Measurements from ENCODE around the gene RNF180. TPM values are rescaled to one million over a fixed set of nuclear protein-coding genes. Genes with fewer than 3 reads are reported as not detected.

RNF180 gene
- total and polyA plus RNA-seq, 2 donors (not counting 1 experiment from before 2014, with no cell fraction given) = not detected

DNA sequence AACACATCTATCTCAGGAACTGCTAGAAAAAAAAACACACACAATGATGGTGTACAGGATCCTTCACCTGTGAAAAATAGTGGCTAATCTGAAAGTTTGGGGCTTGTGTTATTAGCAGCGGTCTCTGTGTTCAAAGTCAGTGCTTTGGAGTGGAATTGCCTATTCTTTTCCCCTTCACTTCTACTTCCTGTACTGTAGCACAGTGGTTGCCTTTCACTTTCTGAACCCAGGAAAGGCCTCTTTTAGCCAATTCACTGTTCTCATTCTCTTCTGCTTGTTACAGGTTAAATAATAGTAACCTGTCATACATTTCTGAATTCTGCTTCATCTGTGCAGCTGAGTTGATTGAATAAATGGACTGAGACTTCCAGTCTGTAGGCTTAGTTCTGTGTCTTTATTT lies 178.9 kb downstream of the RNF180 start:
- Mint-ChIP-seq H3K9me3 (ENCODE audit: insufficient read depth) (no peaks in the 10 kb centered on the region), H3K4me3 (no peak overlapping the region), H3K4me1 (no peaks in the 10 kb centered on the region), H3K27ac (no peak overlapping the region), H3K27me3 (no peaks in the 10 kb centered on the region)
- no CpG with 5 or more reads among the region's 1 CpG for WGBS (ENCODE audit: insufficient coverage)
- Histone ChIP-seq H3K27me3 (replicated peaks in 1 of 4; ENCODE audit: control extremely low read depth in 1 of 4, control insufficient read depth in 3 of 4, insufficient read depth in 4 of 4, low read length in 3 of 4) (no peaks in the 10 kb centered on the region), H3K79me2 (ENCODE audit: control insufficient read depth, insufficient read depth, low read length) (no peaks in the 10 kb centered on the region), H3K9ac (ENCODE audit: low read length) (no peak overlapping the region), H3K4me1 (ENCODE audit: control insufficient read depth in 2 of 2, insufficient read depth in 2 of 2, low read length in 2 of 2) (no peaks in the 10 kb centered on the region), H4K20me1 (ENCODE audit: control insufficient read depth, insufficient read depth, low read length, poor library complexity, severe bottlenecking) (no peaks in the 10 kb centered on the region), H3K9me3 (ENCODE audit: control extremely low read depth in 1 of 3, control insufficient read depth in 2 of 3, insufficient read depth in 1 of 3, low read length in 2 of 3) (no peaks in the 10 kb centered on the region), H3K4me2 (replicated peaks; ENCODE audit: low read depth, low read length, poor library complexity, severe bottlenecking) (no peak overlapping the region), H2AFZ (ENCODE audit: insufficient read depth, low read depth, low read length, poor library complexity, severe bottlenecking) (no peak overlapping the region), H3K27ac (ENCODE audit: low read length in 2 of 2) (no peak overlapping the region), H3K36me3 (replicated peaks in 1 of 2; ENCODE audit: control extremely low read depth in 1 of 2, control insufficient read depth in 1 of 2, extremely low read depth in 1 of 2, insufficient read depth in 2 of 2, low read length in 1 of 2) (no peaks in the 10 kb centered on the region), H3K4me3 (ENCODE audit: control extremely low read depth in 1 of 5, extremely low read depth in 1 of 5, insufficient read depth in 1 of 5, low read depth in 2 of 5, low read length in 4 of 5) (no peak overlapping the region)
- intact Hi-C loops (cut with micrococcal nuclease) = no loop called here
- ATAC-seq (ENCODE audit: low read depth) (no peak), DNase-seq (no peak)
- TF ChIP-seq, protein P1, sequence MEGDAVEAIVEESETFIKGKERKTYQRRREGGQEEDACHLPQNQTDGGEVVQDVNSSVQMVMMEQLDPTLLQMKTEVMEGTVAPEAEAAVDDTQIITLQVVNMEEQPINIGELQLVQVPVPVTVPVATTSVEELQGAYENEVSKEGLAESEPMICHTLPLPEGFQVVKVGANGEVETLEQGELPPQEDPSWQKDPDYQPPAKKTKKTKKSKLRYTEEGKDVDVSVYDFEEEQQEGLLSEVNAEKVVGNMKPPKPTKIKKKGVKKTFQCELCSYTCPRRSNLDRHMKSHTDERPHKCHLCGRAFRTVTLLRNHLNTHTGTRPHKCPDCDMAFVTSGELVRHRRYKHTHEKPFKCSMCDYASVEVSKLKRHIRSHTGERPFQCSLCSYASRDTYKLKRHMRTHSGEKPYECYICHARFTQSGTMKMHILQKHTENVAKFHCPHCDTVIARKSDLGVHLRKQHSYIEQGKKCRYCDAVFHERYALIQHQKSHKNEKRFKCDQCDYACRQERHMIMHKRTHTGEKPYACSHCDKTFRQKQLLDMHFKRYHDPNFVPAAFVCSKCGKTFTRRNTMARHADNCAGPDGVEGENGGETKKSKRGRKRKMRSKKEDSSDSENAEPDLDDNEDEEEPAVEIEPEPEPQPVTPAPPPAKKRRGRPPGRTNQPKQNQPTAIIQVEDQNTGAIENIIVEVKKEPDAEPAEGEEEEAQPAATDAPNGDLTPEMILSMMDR (IDR thresholded peaks at IDR 0.05) = no peak
- no peak for TF ChIP-seq EZH2 (IDR thresholded peaks at IDR 0.05; ENCODE audit: borderline replicate concordance, insufficient read depth, low read depth, low read length, poor library complexity, severe bottlenecking)
- ChIA-PET POLR2A (no interaction called here), CTCF (no interaction called here)

DNA sequence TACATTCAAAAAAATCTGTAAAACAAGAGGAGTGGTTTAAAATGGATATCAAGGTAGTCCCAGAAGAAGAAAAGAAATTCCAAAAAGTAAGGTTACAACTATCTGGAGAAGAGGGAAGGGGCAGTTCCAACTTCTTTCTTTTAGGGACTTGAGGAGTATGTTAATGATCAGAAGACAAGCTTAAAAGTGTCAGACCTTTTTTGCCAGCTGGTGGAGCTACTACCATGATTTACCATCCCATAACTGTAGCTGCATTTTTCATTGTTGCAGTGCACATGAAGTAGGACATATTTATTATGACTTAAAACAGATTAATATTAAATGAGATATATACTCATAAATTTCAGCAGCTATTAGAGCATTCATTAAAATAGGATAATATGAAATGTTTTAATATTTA lies 181.7 kb downstream of the RNF180 start:
- no peak overlapping the region for H3K9ac ChIP-seq (ENCODE audit: low read length)
- POLR2A ChIA-PET = no interaction called here

More for the DNA sequence above, 181.7 kb downstream of the RNF180 start:
- Histone ChIP-seq H3K9me3 (ENCODE audit: control extremely low read depth in 1 of 3, control insufficient read depth in 2 of 3, insufficient read depth in 1 of 3, low read length in 2 of 3) (no peaks in the 10 kb centered on the region), H3K4me1 (ENCODE audit: control insufficient read depth in 2 of 2, insufficient read depth in 2 of 2, low read length in 2 of 2) (no peaks in the 10 kb centered on the region), H3K4me3 (ENCODE audit: control extremely low read depth in 1 of 5, extremely low read depth in 1 of 5, insufficient read depth in 1 of 5, low read depth in 2 of 5, low read length in 4 of 5) (no peak overlapping the region), H3K27me3 (replicated peaks in 1 of 4; ENCODE audit: control extremely low read depth in 1 of 4, control insufficient read depth in 3 of 4, insufficient read depth in 4 of 4, low read length in 3 of 4) (no peaks in the 10 kb centered on the region), H2AFZ (ENCODE audit: insufficient read depth, low read depth, low read length, poor library complexity, severe bottlenecking) (no peak overlapping the region), H3K79me2 (ENCODE audit: control insufficient read depth, insufficient read depth, low read length) (no peaks in the 10 kb centered on the region), H3K4me2 (replicated peaks; ENCODE audit: low read depth, low read length, poor library complexity, severe bottlenecking) (no peak overlapping the region), H3K27ac (ENCODE audit: low read length in 2 of 2) (no peak overlapping the region), H3K36me3 (replicated peaks in 1 of 2; ENCODE audit: control extremely low read depth in 1 of 2, control insufficient read depth in 1 of 2, extremely low read depth in 1 of 2, insufficient read depth in 2 of 2, low read length in 1 of 2) (no peaks in the 10 kb centered on the region), H4K20me1 (ENCODE audit: control insufficient read depth, insufficient read depth, low read length, poor library complexity, severe bottlenecking) (no peaks in the 10 kb centered on the region)
- H3K4me1 Mint-ChIP-seq = no peaks in the 10 kb centered on the region
- H3K27ac Mint-ChIP-seq = no peak overlapping the region
- H3K9me3 Mint-ChIP-seq (ENCODE audit: insufficient read depth) = no peaks in the 10 kb centered on the region
- CTCF ChIA-PET = no interaction called here
- no peak for ATAC-seq (ENCODE audit: low read depth)
- H3K4me3 Mint-ChIP-seq = no peak overlapping the region
- DNase-seq = no peak
- TF ChIP-seq EZH2 (IDR thresholded peaks at IDR 0.05; ENCODE audit: borderline replicate concordance, insufficient read depth, low read depth, low read length, poor library complexity, severe bottlenecking) = no peak
- TF ChIP-seq, protein P1 (IDR thresholded peaks at IDR 0.05) = no peak
- no peaks in the 10 kb centered on the region for H3K27me3 Mint-ChIP-seq
- intact Hi-C loops (cut with micrococcal nuclease) = no loop called here
